ENCODE results near the gene ASAP3. TPM values are rescaled to one million over a fixed set of nuclear protein-coding genes. Genes with fewer than 3 reads are reported as not detected.
A peak's percentile ranks its signal among the peaks of the same experiment; 100 is the strongest.

ASAP3 gene
- total RNA-seq, 3 donors from 2014 or later: 0.49 to 0.90 (median 0.66) TPM

- peaks cover 15% of the 10 kb centered on the region for H3K27me3 Mint-ChIP-seq (ENCODE audit: low read depth)
- no peak overlapping the region for H3K4me3 Mint-ChIP-seq
- peaks cover 19% of the 10 kb centered on the region for H3K4me1 Mint-ChIP-seq (ENCODE audit: low read depth)
- DNase-seq (no peak), ATAC-seq (no peak)
- no peaks in the 10 kb centered on the region for H3K9me3 Mint-ChIP-seq
- no peaks in the 10 kb centered on the region for H3K36me3 Mint-ChIP-seq (ENCODE audit: insufficient read depth)
Observed at GRCh38 chr1:23456226-23456625, 27.8 kb downstream of the ASAP3 start.

GRCh38 chr1:23453455-23454000, 30.5 kb downstream of the ASAP3 start:
- peaks cover 19% of the 10 kb centered on the region for H3K4me1 Mint-ChIP-seq (ENCODE audit: low read depth)
- peaks cover 15% of the 10 kb centered on the region for H3K27me3 Mint-ChIP-seq (ENCODE audit: low read depth)
- H3K9me3 Mint-ChIP-seq: no peaks in the 10 kb centered on the region
- H3K36me3 Mint-ChIP-seq (ENCODE audit: insufficient read depth): no peaks in the 10 kb centered on the region
- ATAC-seq: no peak
- no peak overlapping the region for H3K4me3 Mint-ChIP-seq
- no peak for DNase-seq

- peaks cover 19% of the 10 kb centered on the region for H3K4me1 Mint-ChIP-seq (ENCODE audit: low read depth)
- ATAC-seq (peak; percentile 38 to 63), DNase-seq (no peak)
- H3K4me3 Mint-ChIP-seq: no peak overlapping the region
- no peaks in the 10 kb centered on the region for H3K36me3 Mint-ChIP-seq (ENCODE audit: insufficient read depth)
- peaks cover 15% of the 10 kb centered on the region for H3K27me3 Mint-ChIP-seq (ENCODE audit: low read depth)
- no peaks in the 10 kb centered on the region for H3K9me3 Mint-ChIP-seq
Observed at GRCh38 chr1:23452011-23452411, 32.0 kb downstream of the ASAP3 start.

GRCh38 chr1:23451441-23451840, 32.5 kb downstream of the ASAP3 start:
- peaks cover 11% of the 10 kb centered on the region for H3K27me3 Mint-ChIP-seq (ENCODE audit: low read depth)
- no peak for ATAC-seq
- H3K4me1 Mint-ChIP-seq (ENCODE audit: low read depth): peaks cover 16% of the 10 kb centered on the region
- no peak for DNase-seq
- H3K9me3 Mint-ChIP-seq: no peaks in the 10 kb centered on the region
- no peaks in the 10 kb centered on the region for H3K36me3 Mint-ChIP-seq (ENCODE audit: insufficient read depth)
- no peak overlapping the region for H3K4me3 Mint-ChIP-seq

- Mint-ChIP-seq H3K9me3 (no peaks in the 10 kb centered on the region), H3K4me1 (ENCODE audit: low read depth) (peaks cover 14% of the 10 kb centered on the region), H3K4me3 (no peak overlapping the region), H3K36me3 (ENCODE audit: insufficient read depth) (no peaks in the 10 kb centered on the region), H3K27me3 (ENCODE audit: low read depth) (peaks cover 9% of the 10 kb centered on the region)
- DNase-seq (no peak), ATAC-seq (no peak)
Observed at GRCh38 chr1:23450894-23451293, 33.1 kb downstream of the ASAP3 start.

GRCh38 chr1:23449958-23450357, 34.0 kb downstream of the ASAP3 start:
- no peaks in the 10 kb centered on the region for H3K36me3 Mint-ChIP-seq (ENCODE audit: insufficient read depth)
- ATAC-seq (no peak), DNase-seq (no peak)
- peaks cover 14% of the 10 kb centered on the region for H3K4me1 Mint-ChIP-seq (ENCODE audit: low read depth)
- no peak overlapping the region for H3K4me3 Mint-ChIP-seq
- peaks cover 2% of the 10 kb centered on the region for H3K27me3 Mint-ChIP-seq (ENCODE audit: low read depth)
- no peaks in the 10 kb centered on the region for H3K9me3 Mint-ChIP-seq

- no peaks in the 10 kb centered on the region for H3K27me3 Mint-ChIP-seq (ENCODE audit: low read depth)
- no peaks in the 10 kb centered on the region for H3K36me3 Mint-ChIP-seq (ENCODE audit: insufficient read depth)
- DNase-seq (no peak), ATAC-seq (no peak)
- H3K4me1 Mint-ChIP-seq (ENCODE audit: low read depth): peaks cover 14% of the 10 kb centered on the region
- H3K9me3 Mint-ChIP-seq: no peaks in the 10 kb centered on the region
- H3K4me3 Mint-ChIP-seq: no peak overlapping the region
Observed at GRCh38 chr1:23449306-23449705, 34.7 kb downstream of the ASAP3 start.

GRCh38 chr1:23448846-23449245, 35.1 kb downstream of the ASAP3 start:
- Mint-ChIP-seq H3K36me3 (ENCODE audit: insufficient read depth) (no peaks in the 10 kb centered on the region), H3K4me1 (ENCODE audit: low read depth) (peaks cover 14% of the 10 kb centered on the region), H3K27me3 (ENCODE audit: low read depth) (no peaks in the 10 kb centered on the region), H3K4me3 (no peak overlapping the region), H3K9me3 (no peaks in the 10 kb centered on the region)
- ATAC-seq: no peak
- DNase-seq: no peak

GRCh38 chr1:23446661-23447310, 37.2 kb downstream of the ASAP3 start:
- H3K4me1 Mint-ChIP-seq (ENCODE audit: low read depth): peaks cover 4% of the 10 kb centered on the region
- DNase-seq (no peak), ATAC-seq (no peak)
- H3K27me3 Mint-ChIP-seq (ENCODE audit: low read depth): no peaks in the 10 kb centered on the region
- no peak overlapping the region for H3K4me3 Mint-ChIP-seq
- H3K36me3 Mint-ChIP-seq (ENCODE audit: insufficient read depth): no peaks in the 10 kb centered on the region
- no peaks in the 10 kb centered on the region for H3K9me3 Mint-ChIP-seq

GRCh38 chr1:23444596-23445390, 39.2 kb downstream of the ASAP3 start:
- DNase-seq (no peak), ATAC-seq (no peak)
- H3K4me1 Mint-ChIP-seq (ENCODE audit: low read depth): no peaks in the 10 kb centered on the region
- H3K27me3 Mint-ChIP-seq (ENCODE audit: low read depth): no peaks in the 10 kb centered on the region
- no peak overlapping the region for H3K4me3 Mint-ChIP-seq
- H3K9me3 Mint-ChIP-seq: no peaks in the 10 kb centered on the region
- no peaks in the 10 kb centered on the region for H3K36me3 Mint-ChIP-seq (ENCODE audit: insufficient read depth)

GRCh38 chr1:23444104-23444533, 39.9 kb downstream of the ASAP3 start:
- H3K4me1 Mint-ChIP-seq (ENCODE audit: low read depth): no peaks in the 10 kb centered on the region
- no peaks in the 10 kb centered on the region for H3K36me3 Mint-ChIP-seq (ENCODE audit: insufficient read depth)
- no peak overlapping the region for H3K4me3 Mint-ChIP-seq
- ATAC-seq (no peak), DNase-seq (no peak)
- H3K27me3 Mint-ChIP-seq (ENCODE audit: low read depth): no peaks in the 10 kb centered on the region
- H3K9me3 Mint-ChIP-seq: no peaks in the 10 kb centered on the region

GRCh38 chr1:23442751-23443150, 41.2 kb downstream of the ASAP3 start:
- Mint-ChIP-seq H3K9me3 (no peaks in the 10 kb centered on the region), H3K36me3 (ENCODE audit: insufficient read depth) (no peaks in the 10 kb centered on the region), H3K4me1 (ENCODE audit: low read depth) (no peaks in the 10 kb centered on the region), H3K27me3 (ENCODE audit: low read depth) (no peaks in the 10 kb centered on the region), H3K4me3 (peak overlapping the region; percentile 19)
- no peak for ATAC-seq
- no peak for DNase-seq

GRCh38 chr1:23441446-23442148, 42.4 kb downstream of the ASAP3 start:
- Mint-ChIP-seq H3K36me3 (ENCODE audit: insufficient read depth) (no peaks in the 10 kb centered on the region), H3K9me3 (no peaks in the 10 kb centered on the region), H3K4me1 (ENCODE audit: low read depth) (no peaks in the 10 kb centered on the region), H3K27me3 (ENCODE audit: low read depth) (no peaks in the 10 kb centered on the region), H3K4me3 (no peak overlapping the region)
- DNase-seq (no peak), ATAC-seq (no peak)

GRCh38 chr1:23438545-23438944, 45.4 kb downstream of the ASAP3 start:
- DNase-seq (no peak), ATAC-seq (no peak)
- Mint-ChIP-seq H3K27me3 (ENCODE audit: low read depth) (no peaks in the 10 kb centered on the region), H3K36me3 (ENCODE audit: insufficient read depth) (no peaks in the 10 kb centered on the region), H3K9me3 (no peaks in the 10 kb centered on the region), H3K4me1 (ENCODE audit: low read depth) (no peaks in the 10 kb centered on the region), H3K4me3 (no peak overlapping the region)
